ENCODE data around the gene ATXN1. TPM values are rescaled to one million over a fixed set of nuclear protein-coding genes. Genes with fewer than 3 reads are reported as not detected.

Gene ATXN1
- total RNA-seq, 1 experiment from 2014 or later = 19.7 TPM

DNA sequence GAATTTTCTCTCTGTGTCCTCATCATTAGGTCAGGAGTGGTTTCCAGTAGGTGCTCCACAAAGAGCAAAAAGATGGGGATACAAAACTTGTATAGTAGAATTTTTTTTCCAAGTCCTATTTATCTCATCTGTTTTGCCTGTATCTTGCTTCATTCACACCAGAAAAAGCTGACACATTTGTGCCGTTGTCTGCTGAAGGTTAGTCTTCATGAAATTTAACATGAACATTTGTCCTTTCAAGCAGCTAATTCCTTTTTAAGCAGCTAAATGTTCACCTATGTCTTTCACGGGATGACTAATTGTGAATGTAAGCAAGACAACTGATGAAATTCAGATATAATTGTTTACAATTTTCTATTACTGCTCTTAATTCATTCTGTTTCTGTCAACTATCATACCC is 83.8 kb downstream of the ATXN1 start:
- intact Hi-C loops (cut with micrococcal nuclease; ENCODE audit: unreplicated experiment) = no loop called here

DNA sequence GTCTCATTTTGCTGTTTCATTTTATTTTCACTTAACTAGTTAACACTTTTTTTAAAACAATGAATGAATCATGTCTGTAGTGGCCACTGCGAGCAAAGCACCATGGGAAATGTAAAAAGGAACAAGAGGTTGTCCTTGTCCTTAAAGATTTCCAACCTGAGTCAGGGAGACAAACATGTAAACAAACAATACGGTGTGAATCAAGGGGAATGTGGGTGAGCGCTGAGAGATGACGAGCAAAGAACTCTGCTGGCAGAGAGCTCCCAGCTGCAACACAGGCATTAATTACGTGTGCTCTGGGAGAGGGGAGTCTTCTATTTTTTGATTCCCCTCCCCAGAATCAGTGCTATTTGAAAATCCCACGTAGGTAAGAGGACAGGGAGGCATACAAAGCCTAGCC is 84.3 kb downstream of the ATXN1 start:
- DNase-seq = no peak
- Mint-ChIP-seq H3K27me3 (ENCODE audit: unreplicated experiment) (no peaks in the 10 kb centered on the region), H3K36me3 (ENCODE audit: insufficient read depth, unreplicated experiment) (no peaks in the 10 kb centered on the region), H3K27ac (ENCODE audit: unreplicated experiment) (no peak overlapping the region), H3K4me3 (ENCODE audit: low read depth, unreplicated experiment) (no peak overlapping the region), H3K9me3 (ENCODE audit: low read depth, unreplicated experiment) (no peaks in the 10 kb centered on the region), H3K4me1 (ENCODE audit: low read depth, unreplicated experiment) (peaks cover 10% of the 10 kb centered on the region)
- TF ChIP-seq, protein P1, sequence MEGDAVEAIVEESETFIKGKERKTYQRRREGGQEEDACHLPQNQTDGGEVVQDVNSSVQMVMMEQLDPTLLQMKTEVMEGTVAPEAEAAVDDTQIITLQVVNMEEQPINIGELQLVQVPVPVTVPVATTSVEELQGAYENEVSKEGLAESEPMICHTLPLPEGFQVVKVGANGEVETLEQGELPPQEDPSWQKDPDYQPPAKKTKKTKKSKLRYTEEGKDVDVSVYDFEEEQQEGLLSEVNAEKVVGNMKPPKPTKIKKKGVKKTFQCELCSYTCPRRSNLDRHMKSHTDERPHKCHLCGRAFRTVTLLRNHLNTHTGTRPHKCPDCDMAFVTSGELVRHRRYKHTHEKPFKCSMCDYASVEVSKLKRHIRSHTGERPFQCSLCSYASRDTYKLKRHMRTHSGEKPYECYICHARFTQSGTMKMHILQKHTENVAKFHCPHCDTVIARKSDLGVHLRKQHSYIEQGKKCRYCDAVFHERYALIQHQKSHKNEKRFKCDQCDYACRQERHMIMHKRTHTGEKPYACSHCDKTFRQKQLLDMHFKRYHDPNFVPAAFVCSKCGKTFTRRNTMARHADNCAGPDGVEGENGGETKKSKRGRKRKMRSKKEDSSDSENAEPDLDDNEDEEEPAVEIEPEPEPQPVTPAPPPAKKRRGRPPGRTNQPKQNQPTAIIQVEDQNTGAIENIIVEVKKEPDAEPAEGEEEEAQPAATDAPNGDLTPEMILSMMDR (IDR thresholded peaks at IDR 0.05; ENCODE audit: unreplicated experiment) = no peak
- CTCF ChIA-PET = no interaction called here
- no TSS peak for BruUV-seq (replicated peaks)
- intact Hi-C loops (cut with micrococcal nuclease; ENCODE audit: unreplicated experiment) = no loop called here

More for the DNA sequence above, 83.8 kb downstream of the ATXN1 start:
- CTCF ChIA-PET = no interaction called here
- Mint-ChIP-seq H3K9me3 (ENCODE audit: low read depth, unreplicated experiment) (no peaks in the 10 kb centered on the region), H3K27me3 (ENCODE audit: unreplicated experiment) (no peaks in the 10 kb centered on the region), H3K4me3 (ENCODE audit: low read depth, unreplicated experiment) (no peak overlapping the region), H3K4me1 (ENCODE audit: low read depth, unreplicated experiment) (peaks cover 13% of the 10 kb centered on the region), H3K27ac (ENCODE audit: unreplicated experiment) (no peak overlapping the region), H3K36me3 (ENCODE audit: insufficient read depth, unreplicated experiment) (no peaks in the 10 kb centered on the region)
- no peak for DNase-seq
- BruUV-seq (replicated peaks) = no TSS peak
- TF ChIP-seq, protein P1 (IDR thresholded peaks at IDR 0.05; ENCODE audit: unreplicated experiment) = no peak

DNA sequence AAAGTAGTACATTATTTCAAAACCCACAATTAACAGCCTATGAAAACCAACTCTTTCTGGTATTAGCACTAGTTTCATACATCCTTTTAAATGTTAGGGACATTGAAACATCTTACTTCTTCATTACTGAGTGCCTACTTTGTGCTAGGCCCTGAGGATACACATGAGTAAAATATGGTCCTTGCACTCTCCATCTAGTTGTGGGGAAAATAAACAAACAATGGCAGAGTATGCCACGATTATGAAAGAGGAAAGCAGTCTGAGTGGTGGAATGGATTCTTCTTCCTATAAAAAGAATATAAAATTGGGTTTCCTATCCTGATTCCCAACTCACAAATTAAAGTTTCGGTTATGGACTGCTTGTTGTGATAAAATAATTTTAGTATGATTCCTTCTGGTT is 84.9 kb downstream of the ATXN1 start:
- TF ChIP-seq, protein P1 (IDR thresholded peaks at IDR 0.05; ENCODE audit: unreplicated experiment) = no peak
- DNase-seq = no peak
- no peak overlapping the region for H3K27ac Mint-ChIP-seq (ENCODE audit: unreplicated experiment)
- peaks cover 4% of the 10 kb centered on the region for H3K4me1 Mint-ChIP-seq (ENCODE audit: low read depth, unreplicated experiment)
- intact Hi-C loops (cut with micrococcal nuclease; ENCODE audit: unreplicated experiment) = no loop called here
- no peaks in the 10 kb centered on the region for H3K36me3 Mint-ChIP-seq (ENCODE audit: insufficient read depth, unreplicated experiment)
- H3K27me3 Mint-ChIP-seq (ENCODE audit: unreplicated experiment) = no peaks in the 10 kb centered on the region
- H3K4me3 Mint-ChIP-seq (ENCODE audit: low read depth, unreplicated experiment) = no peak overlapping the region
- CTCF ChIA-PET = no interaction called here
- no TSS peak for BruUV-seq (replicated peaks)
- H3K9me3 Mint-ChIP-seq (ENCODE audit: low read depth, unreplicated experiment) = no peaks in the 10 kb centered on the region

DNA sequence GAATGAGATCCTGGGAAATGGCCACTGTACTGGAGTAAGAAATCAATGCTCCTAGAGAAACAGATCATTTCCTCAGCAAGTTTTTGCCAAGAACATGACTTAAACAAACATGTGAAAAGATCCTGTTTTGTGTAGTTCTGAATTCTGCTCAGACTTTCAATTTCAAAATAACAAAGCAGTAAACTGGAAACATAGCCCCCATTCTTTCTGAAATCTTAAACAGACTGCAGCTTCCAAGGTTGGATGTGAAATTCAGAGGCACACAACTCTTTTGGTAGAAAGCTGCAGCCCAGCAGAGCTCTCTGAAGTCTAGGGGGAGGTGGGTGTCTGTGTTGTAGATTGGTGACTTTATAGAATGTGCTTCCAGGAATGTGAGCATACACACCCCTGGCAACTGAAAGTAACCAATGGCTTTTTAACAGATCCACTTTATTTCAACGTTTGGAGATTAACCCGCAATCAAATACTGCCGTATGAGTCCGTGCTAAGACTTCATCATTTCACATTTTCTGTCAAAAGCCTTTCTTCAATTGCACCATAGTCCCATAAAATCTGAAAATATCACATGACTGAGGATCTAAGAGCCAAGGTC is 86.4 kb downstream of the ATXN1 start:
- TF ChIP-seq, protein P1 (IDR thresholded peaks at IDR 0.05; ENCODE audit: unreplicated experiment) = no peak
- peaks cover 7% of the 10 kb centered on the region for H3K4me1 Mint-ChIP-seq (ENCODE audit: low read depth, unreplicated experiment)
- H3K9me3 Mint-ChIP-seq (ENCODE audit: low read depth, unreplicated experiment) = no peaks in the 10 kb centered on the region
- no peak overlapping the region for H3K4me3 Mint-ChIP-seq (ENCODE audit: low read depth, unreplicated experiment)
- no peak overlapping the region for H3K27ac Mint-ChIP-seq (ENCODE audit: unreplicated experiment)
- H3K36me3 Mint-ChIP-seq (ENCODE audit: insufficient read depth, unreplicated experiment) = no peaks in the 10 kb centered on the region
- CTCF ChIA-PET = no interaction called here
- intact Hi-C loops (cut with micrococcal nuclease; ENCODE audit: unreplicated experiment) = no loop called here
- BruUV-seq (replicated peaks) = no TSS peak
- no peak for DNase-seq
- no peaks in the 10 kb centered on the region for H3K27me3 Mint-ChIP-seq (ENCODE audit: unreplicated experiment)

Data from Calu3 (cell line).